Activated CD8-positive, alpha-beta T cell treated with anti-CD3 and anti-CD28 coated beads for 36 hours (primary cell): ENCODE results near the gene PARP15. TPM values are rescaled to one million over a fixed set of nuclear protein-coding genes. Genes with fewer than 3 reads are reported as not detected.

Experiments used
- ATAC-seq: fragments of 200-7000 bp; cut with Tn5 transposase; one replicate; pipeline ENCODE4 v1.10.0; 2021; ENCODE audit warnings: mild to moderate bottlenecking, moderate library complexity
- CTCF ChIA-PET: fragments of 350-600 bp; sonication (Branson Sonifier 250); formaldehyde crosslinking; loops from one replicate; lab custom pipeline; 2021; ENCODE audit warnings: antibody characterized with exemption; lab: Charles Lee
- POLR2A ChIA-PET: fragments of 350-600 bp; sonication (Branson Sonifier 250); formaldehyde crosslinking; loops from one replicate; lab custom pipeline; 2021; ENCODE audit warnings: antibody characterized with exemption; lab: Charles Lee
- DNase-seq: peaks from one replicate; pipeline ENCODE4 v3.0.0-alpha.2; 2020
- H3K27ac Mint-ChIP-seq: one replicate; pipeline ENCODE4 v1.8.0; 2021; ENCODE audit warnings: mild to moderate bottlenecking, mixed read lengths
- H3K27me3 Mint-ChIP-seq: one replicate; pipeline ENCODE4 v1.8.0; 2021; ENCODE audit warnings: mixed read lengths
- H3K36me3 Mint-ChIP-seq: one replicate; pipeline ENCODE4 v1.8.0; 2021; ENCODE audit warnings: low read depth, mixed read lengths
- H3K4me1 Mint-ChIP-seq: one replicate; pipeline ENCODE4 v1.8.0; 2021; ENCODE audit warnings: low read depth, mixed read lengths
- H3K4me3 Mint-ChIP-seq: one replicate; pipeline ENCODE4 v1.8.0; 2021; ENCODE audit warnings: mild to moderate bottlenecking, moderate library complexity, mixed read lengths
- H3K9me3 Mint-ChIP-seq: one replicate; pipeline ENCODE4 v1.8.0; 2021; ENCODE audit warnings: mixed read lengths
- intact Hi-C: fragments of 100-400 bp; cut with micrococcal nuclease; formaldehyde crosslinking; loops from one replicate; pipeline ENCODE4 v1.10.0; 2022
- total RNA-seq, 2 experiments: library from RNA; stranded (reverse); gene quantifications; one replicate each; pipeline ENCODE4 v1.2.3, GENCODE V29; 2021
- TF ChIP-seq, protein P1 (sequence below): fragments of 200-600 bp; IDR thresholded peaks from one replicate; pipeline ENCODE4 v1.8.0; 2022; ENCODE audit warnings: antibody characterized with exemption, mild to moderate bottlenecking

The PARP15 gene
- total RNA-seq, 2 experiments from 2014 or later, result 13.3 to 14.0 TPM

GRCh38 chr3:122674339-122674738, 96.9 kb downstream of the PARP15 start:
- TF ChIP-seq, protein P1, sequence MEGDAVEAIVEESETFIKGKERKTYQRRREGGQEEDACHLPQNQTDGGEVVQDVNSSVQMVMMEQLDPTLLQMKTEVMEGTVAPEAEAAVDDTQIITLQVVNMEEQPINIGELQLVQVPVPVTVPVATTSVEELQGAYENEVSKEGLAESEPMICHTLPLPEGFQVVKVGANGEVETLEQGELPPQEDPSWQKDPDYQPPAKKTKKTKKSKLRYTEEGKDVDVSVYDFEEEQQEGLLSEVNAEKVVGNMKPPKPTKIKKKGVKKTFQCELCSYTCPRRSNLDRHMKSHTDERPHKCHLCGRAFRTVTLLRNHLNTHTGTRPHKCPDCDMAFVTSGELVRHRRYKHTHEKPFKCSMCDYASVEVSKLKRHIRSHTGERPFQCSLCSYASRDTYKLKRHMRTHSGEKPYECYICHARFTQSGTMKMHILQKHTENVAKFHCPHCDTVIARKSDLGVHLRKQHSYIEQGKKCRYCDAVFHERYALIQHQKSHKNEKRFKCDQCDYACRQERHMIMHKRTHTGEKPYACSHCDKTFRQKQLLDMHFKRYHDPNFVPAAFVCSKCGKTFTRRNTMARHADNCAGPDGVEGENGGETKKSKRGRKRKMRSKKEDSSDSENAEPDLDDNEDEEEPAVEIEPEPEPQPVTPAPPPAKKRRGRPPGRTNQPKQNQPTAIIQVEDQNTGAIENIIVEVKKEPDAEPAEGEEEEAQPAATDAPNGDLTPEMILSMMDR, result no peak
- Mint-ChIP-seq H3K4me1 (peaks cover 21% of the 10 kb centered on the region), H3K27ac (no peak overlapping the region), H3K36me3 (no peaks in the 10 kb centered on the region), H3K27me3 (no peaks in the 10 kb centered on the region), H3K9me3 (peaks cover 2% of the 10 kb centered on the region), H3K4me3 (no peak overlapping the region)
- ATAC-seq (no peak), DNase-seq (no peak)
- POLR2A ChIA-PET, result interaction anchor here (1.0 kb wide), 1 partner anchor 112 kb away, joined by 5 read pairs; no protein-coding TSS in a partner anchor
- intact Hi-C loops, result no loop called here
- CTCF ChIA-PET, result interaction anchor here (1.5 kb wide), 1 partner anchor 290 kb away, joined by 5 read pairs; the partner anchor contains the start of gene FAM162A

DNA sequence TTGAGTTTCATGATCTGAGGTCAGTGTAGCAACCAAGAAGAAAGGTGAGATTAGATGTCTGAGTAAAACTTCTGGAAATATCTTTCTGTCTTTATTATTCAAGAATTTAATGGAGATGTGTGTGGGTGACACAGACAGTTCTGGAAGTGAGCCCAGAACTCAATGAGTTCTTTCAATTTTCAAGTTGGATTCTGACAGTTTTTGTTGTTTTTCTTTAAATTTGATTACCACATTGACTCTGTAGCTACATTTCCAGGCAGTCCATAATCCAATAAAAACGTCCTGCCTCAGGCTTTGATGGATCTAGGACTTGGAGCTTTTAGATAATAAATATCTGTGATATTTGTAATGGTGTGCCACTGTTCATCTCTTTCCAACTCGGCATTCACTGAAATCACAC, 99.3 kb downstream of the PARP15 start:
- CTCF ChIA-PET, result interaction anchor here (0.7 to 7.0 kb wide), 3 partner anchors 98 to 154 kb away, joined by 3 to 244 read pairs (median 4); partner anchors contain the start of genes DTX3L and PARP9
- Mint-ChIP-seq H3K27ac (no peak overlapping the region), H3K9me3 (no peaks in the 10 kb centered on the region), H3K36me3 (peaks cover 6% of the 10 kb centered on the region), H3K4me3 (no peak overlapping the region), H3K4me1 (peaks cover 30% of the 10 kb centered on the region), H3K27me3 (no peaks in the 10 kb centered on the region)
- intact Hi-C loops, result loop anchor here (5.0 kb wide), 1 partner anchor 99 kb away; the partner anchor contains the start of gene PARP15
- POLR2A ChIA-PET, result no interaction called here
- TF ChIP-seq, protein P1, result no peak
- DNase-seq (no peak), ATAC-seq (no peak)

GRCh38 chr3:122677216-122677615, 99.8 kb downstream of the PARP15 start:
- no peak for DNase-seq
- Mint-ChIP-seq H3K4me1 (peaks cover 34% of the 10 kb centered on the region), H3K36me3 (peaks cover 6% of the 10 kb centered on the region), H3K9me3 (no peaks in the 10 kb centered on the region), H3K4me3 (no peak overlapping the region), H3K27ac (no peak overlapping the region), H3K27me3 (no peaks in the 10 kb centered on the region)
- ATAC-seq, result no peak
- ChIA-PET POLR2A (no interaction called here), CTCF (interaction anchor here (1.1 to 7.0 kb wide), 2 partner anchors 8 to 116 kb away, joined by 4 to 244 read pairs; partner anchors contain the start of genes DTX3L and PARP9)
- intact Hi-C loops, result loop anchor here (5.0 kb wide), 1 partner anchor 100 kb away; the partner anchor contains the start of gene PARP15
- TF ChIP-seq, protein P1, result no peak

GRCh38 chr3:122678506-122678905, 101.1 kb downstream of the PARP15 start:
- no peak overlapping the region for H3K4me3 Mint-ChIP-seq
- H3K9me3 Mint-ChIP-seq, result no peaks in the 10 kb centered on the region
- H3K4me1 Mint-ChIP-seq, result peaks cover 47% of the 10 kb centered on the region
- intact Hi-C loops, result loop anchor here (5.0 kb wide), 1 partner anchor 101 kb away; the partner anchor contains the start of gene PARP15
- DNase-seq, result no peak
- ATAC-seq, result no peak
- no peaks in the 10 kb centered on the region for H3K27me3 Mint-ChIP-seq
- POLR2A ChIA-PET, result interaction anchor here (1.2 to 3.2 kb wide), 8 partner anchors 9 to 296 kb away, joined by 4 to 32 read pairs (median 6); partner anchors contain the start of genes DTX3L, MIX23 and PARP9
- TF ChIP-seq, protein P1, result no peak
- H3K27ac Mint-ChIP-seq, result peak overlapping the region; percentile 2
- CTCF ChIA-PET, result interaction anchor here (0.7 to 7.0 kb wide), 42 partner anchors 9 to 1132 kb away, joined by 3 to 244 read pairs (median 5); partner anchors contain the start of genes DTX3L, KPNA1, MIX23 and PARP9
- peaks cover 10% of the 10 kb centered on the region for H3K36me3 Mint-ChIP-seq
